Lung (tissue), 12 donors: ENCODE results near the gene CDC42EP1. TPM values are rescaled to one million over a fixed set of nuclear protein-coding genes. Genes with fewer than 3 reads are reported as not detected.

Experiments used
- ATAC-seq: fragments of 200-7000 bp; cut with Tn5 transposase; one replicate; pipeline ENCODE4 v1.9.1; 2020; ENCODE audit warnings: moderate number of reproducible peaks; ENCODE audit not compliant: insufficient read depth, low FRiP score
- DNase-seq, 3 donors: peaks; one replicate each; pipeline ENCODE4 v3.0.0-alpha.2; 2013 to 2017
- H3K27ac ChIP-seq, 2 donors: one replicate each; pipeline ENCODE4 v1.5.1; 2013; ENCODE audit warnings: mild to moderate bottlenecking in 2 of 2, moderate library complexity in 2 of 2, control low read depth in 1 of 2, inconsistent platforms in 1 of 2, low read depth in 1 of 2, low read length in 1 of 2
- H3K27me3 ChIP-seq, 3 donors: one replicate each; pipeline ENCODE4 v1.5.1; 2013; ENCODE audit warnings: low read length in 2 of 3; ENCODE audit not compliant: control insufficient read depth in 3 of 3, insufficient read depth in 3 of 3
- H3K36me3 ChIP-seq, 4 donors: one replicate each; pipeline ENCODE4 v1.5.1; 2013; ENCODE audit warnings: low read length in 4 of 4, mild to moderate bottlenecking in 1 of 4, moderate library complexity in 1 of 4; ENCODE audit not compliant: control insufficient read depth in 4 of 4, insufficient read depth in 4 of 4
- H3K4me1 ChIP-seq, 5 donors: one replicate each; pipeline ENCODE4 v1.5.1; 2013; ENCODE audit warnings: low read length in 5 of 5, mild to moderate bottlenecking in 2 of 5, moderate library complexity in 1 of 5; ENCODE audit not compliant: control insufficient read depth in 5 of 5, insufficient read depth in 5 of 5
- H3K4me3 ChIP-seq: one replicate; pipeline ENCODE4 v1.5.1; 2013; ENCODE audit warnings: mild to moderate bottlenecking, control low read depth, moderate library complexity
- H3K9ac ChIP-seq, 2 donors: one replicate each; pipeline ENCODE4 v1.5.1; 2013; ENCODE audit warnings: low read length in 2 of 2, control low read depth in 1 of 2; ENCODE audit not compliant: insufficient read depth in 1 of 2
- H3K9me3 ChIP-seq, 4 donors: one replicate each; pipeline ENCODE4 v1.5.1; 2013; ENCODE audit warnings: low read length in 3 of 4, mild to moderate bottlenecking in 1 of 4, moderate library complexity in 1 of 4; ENCODE audit not compliant: control insufficient read depth in 4 of 4, insufficient read depth in 3 of 4
- WGBS, 2 donors: extraction: QIAGEN DNeasy Blood & Tissue Kit; methylation state at CpG; one replicate each; pipeline ENCODE4 v1.1.7; 2013; 5-methylcytosine and 5-hydroxymethylcytosine counted together
- polyA plus RNA-seq, 2 donors: library from polyadenylated mRNA; stranded (reverse); fragments of 200-250 nt; gene quantifications; one replicate each; pipeline ENCODE4 v1.2.1, GENCODE V29; 2013
- total RNA-seq, 2 donors: library from RNA; depleted of rRNA in 1 of 2; stranded (reverse); fragments of >200 nt in 1 of 2; gene quantifications; one replicate each; pipeline ENCODE4 v1.2.1, GENCODE V29; 2014 to 2021
- TF ChIP-seq, protein P1 (sequence below): IDR thresholded peaks from 2 replicates; pipeline ENCODE4 v1.5.1; 2012; ENCODE audit warnings: mild to moderate bottlenecking; ENCODE audit errors: control extremely low read depth, extremely low read depth
- donor health status: control.
- donor health status: control.
- donor health status: Bipolar disorder and iron deficiency.
- donor health status: healthy.
- donor health status: DM: yes; HTN: yes; CAD: no.

The CDC42EP1 gene
- total and polyA plus RNA-seq, 4 donors: 23.9 to 77.0 (median 51.9) TPM

DNA sequence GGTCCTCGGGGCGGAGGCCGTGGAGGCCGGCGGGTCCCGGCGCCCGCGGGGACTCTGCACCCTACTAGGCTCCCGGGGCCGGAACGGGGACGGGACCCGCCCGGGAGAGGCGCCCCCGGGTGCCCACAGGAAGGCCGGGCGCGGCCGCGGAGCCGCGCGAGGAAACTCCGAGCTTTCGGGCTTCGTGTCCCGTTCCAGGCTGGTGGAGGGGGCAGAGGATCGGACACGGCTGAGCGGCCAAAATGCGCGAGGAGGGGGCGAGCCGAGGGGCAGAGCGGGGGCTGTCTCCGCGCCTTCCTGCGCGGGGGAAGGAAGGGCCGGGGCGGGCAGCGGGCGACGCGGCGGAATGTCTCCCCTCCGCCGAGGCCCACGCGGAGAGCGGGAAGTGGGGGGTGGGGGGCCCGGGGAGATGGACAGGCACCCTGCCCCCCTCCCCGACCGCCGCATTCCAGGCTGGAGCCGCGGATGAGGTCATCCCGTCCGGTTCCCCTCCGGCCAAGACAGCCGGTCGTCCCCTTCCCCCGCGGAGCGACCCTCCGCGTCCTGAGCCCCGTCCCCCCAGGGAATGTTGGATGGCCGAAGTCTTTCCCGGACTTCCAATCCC, 430 bp downstream of the CDC42EP1 start:
- H3K4me1 ChIP-seq: peaks cover 0 to 44% (median 24%) of the 10 kb centered on the region in 5 donors
- ATAC-seq (no peak), DNase-seq (peak; percentile 65 to 78 (median 69))
- TF ChIP-seq, protein P1, sequence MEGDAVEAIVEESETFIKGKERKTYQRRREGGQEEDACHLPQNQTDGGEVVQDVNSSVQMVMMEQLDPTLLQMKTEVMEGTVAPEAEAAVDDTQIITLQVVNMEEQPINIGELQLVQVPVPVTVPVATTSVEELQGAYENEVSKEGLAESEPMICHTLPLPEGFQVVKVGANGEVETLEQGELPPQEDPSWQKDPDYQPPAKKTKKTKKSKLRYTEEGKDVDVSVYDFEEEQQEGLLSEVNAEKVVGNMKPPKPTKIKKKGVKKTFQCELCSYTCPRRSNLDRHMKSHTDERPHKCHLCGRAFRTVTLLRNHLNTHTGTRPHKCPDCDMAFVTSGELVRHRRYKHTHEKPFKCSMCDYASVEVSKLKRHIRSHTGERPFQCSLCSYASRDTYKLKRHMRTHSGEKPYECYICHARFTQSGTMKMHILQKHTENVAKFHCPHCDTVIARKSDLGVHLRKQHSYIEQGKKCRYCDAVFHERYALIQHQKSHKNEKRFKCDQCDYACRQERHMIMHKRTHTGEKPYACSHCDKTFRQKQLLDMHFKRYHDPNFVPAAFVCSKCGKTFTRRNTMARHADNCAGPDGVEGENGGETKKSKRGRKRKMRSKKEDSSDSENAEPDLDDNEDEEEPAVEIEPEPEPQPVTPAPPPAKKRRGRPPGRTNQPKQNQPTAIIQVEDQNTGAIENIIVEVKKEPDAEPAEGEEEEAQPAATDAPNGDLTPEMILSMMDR: no peak
- no peaks in the 10 kb centered on the region for H3K9me3 ChIP-seq
- peaks cover 0 to 7% (median 5%) of the 10 kb centered on the region in 4 donors for H3K36me3 ChIP-seq
- no peaks in the 10 kb centered on the region for H3K27me3 ChIP-seq
- H3K9ac ChIP-seq: peak overlapping the region; percentile 72 to 79
- 0 to 1% methylated on average over 50 to 70 of the region's 72 CpGs for WGBS, 2 donors
- peak overlapping the region; percentile 78 for H3K4me3 ChIP-seq
- H3K27ac ChIP-seq: peak overlapping the region; percentile 96 to 98

DNA sequence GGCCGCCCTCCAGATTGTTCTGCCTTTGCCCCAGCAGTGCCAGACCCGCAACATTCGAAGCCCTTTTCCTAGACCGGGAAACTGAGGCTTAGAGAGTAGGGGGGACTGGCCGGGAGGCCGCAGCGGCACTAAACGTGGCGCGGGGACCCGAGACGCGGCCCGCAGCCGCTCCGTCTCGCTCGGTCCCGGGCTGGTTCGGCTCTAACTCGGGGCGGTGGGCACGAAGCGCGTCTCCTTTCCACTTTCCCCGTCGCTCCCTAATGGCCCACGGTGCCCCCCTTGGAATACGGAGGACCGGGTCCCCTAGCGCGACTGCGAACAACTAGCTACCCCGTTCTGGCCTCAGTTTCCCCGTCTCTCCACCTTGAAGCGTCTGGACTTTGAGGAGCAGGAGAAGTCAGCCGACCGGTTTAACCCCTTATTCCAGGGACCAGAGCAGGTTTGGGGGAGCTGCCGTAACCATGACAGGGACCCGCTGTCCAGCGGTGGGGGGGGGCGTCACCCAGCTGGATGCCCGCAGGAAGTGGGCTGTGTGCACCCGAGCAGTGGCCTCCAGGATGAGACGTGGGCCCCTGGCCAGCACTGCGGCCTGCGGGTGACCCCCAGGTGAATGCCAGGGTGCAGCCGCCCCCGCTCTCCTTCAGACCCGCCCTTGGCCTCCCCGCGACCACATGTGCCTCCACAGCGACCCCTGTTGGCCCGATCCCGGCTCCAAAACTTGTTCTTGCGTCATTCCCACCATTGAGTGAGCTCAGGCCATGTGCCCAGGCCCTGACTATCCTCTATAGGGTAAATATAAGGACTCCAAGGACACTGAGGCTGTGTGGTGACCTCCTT, 1.1 kb downstream of the CDC42EP1 start:
- H3K4me1 ChIP-seq: peaks cover 0 to 42% (median 24%) of the 10 kb centered on the region in 5 donors

DNA sequence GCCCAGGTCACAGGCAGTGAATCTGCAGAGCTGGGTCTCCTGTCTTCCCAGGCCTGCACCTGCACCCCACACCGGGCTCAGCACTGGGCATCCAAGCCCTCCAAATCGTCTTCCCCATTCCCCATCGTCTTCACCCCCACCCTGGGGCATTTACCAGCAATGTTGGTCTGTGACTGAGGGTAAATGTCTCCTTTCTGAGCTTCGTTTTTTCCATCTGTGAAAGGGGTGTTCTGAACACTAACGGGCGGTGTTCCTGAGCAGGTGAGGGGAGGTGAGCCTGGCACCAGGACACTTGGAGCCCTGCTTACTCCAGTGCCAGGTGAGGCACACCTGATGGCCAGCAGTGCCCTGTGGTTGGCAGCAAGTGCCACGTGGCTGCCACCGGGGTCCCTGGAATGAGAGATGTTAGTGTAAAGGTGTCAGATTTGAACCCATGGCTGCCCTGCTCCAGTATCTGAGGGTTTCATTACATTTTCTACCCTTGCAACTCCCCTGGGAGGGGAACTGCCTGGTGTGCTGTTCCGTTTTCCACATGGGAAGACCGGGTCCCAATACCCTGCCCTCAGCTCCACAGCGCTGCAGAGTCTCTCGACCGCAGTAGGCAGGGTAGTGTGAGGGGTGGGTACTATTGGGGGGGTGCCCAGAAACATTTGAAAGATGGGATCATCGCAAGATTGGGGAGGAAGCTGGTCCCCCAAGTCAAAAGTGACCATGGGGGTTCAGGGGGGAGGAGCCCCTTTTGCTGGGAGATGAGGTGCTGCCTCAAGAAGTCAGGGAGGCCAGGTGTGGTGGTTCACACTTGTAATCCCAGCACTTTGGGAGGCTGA, 2.0 kb downstream of the CDC42EP1 start:
- Histone ChIP-seq H3K27me3 (no peaks in the 10 kb centered on the region), H3K36me3 (peaks cover 0 to 21% (median 14%) of the 10 kb centered on the region in 4 donors), H3K27ac (peak overlapping the region; percentile 50 to 96), H3K9ac (peak overlapping the region; percentile 41 to 79), H3K9me3 (no peaks in the 10 kb centered on the region), H3K4me1 (peaks cover 0 to 38% (median 25%) of the 10 kb centered on the region in 5 donors), H3K4me3 (no peak overlapping the region)
- 60 to 77% methylated on average over 14 of the region's 14 CpGs for WGBS, 2 donors
- ATAC-seq (no peak), DNase-seq (no peak)
- TF ChIP-seq, protein P1: no peak

More for the DNA sequence above, 1.1 kb downstream of the CDC42EP1 start:
- no peaks in the 10 kb centered on the region for H3K27me3 ChIP-seq
- H3K9me3 ChIP-seq: no peaks in the 10 kb centered on the region
- peak overlapping the region; percentile 96 to 98 for H3K27ac ChIP-seq
- H3K9ac ChIP-seq: peak overlapping the region; percentile 72 to 79
- peaks cover 0 to 13% (median 9%) of the 10 kb centered on the region in 4 donors for H3K36me3 ChIP-seq
- 2% methylated on average over 48 to 56 of the region's 56 CpGs for WGBS, 2 donors
- TF ChIP-seq, protein P1: peak; percentile 65
- peak overlapping the region; percentile 78 for H3K4me3 ChIP-seq
- ATAC-seq: peak; percentile 60
- peak; percentile 95 to 96 (median 95) for DNase-seq
